GM19395 (cell line): ENCODE measurements around the gene ZBTB20.
A peak's percentile ranks its signal among the peaks of the same experiment; 100 is the strongest.

ENCODE experiments used
- ATAC-seq: cut with Tn5 transposase; IDR thresholded peaks from one replicate; pipeline ENCODE4 v1.9.1; 2021; ENCODE audit warnings: mild to moderate bottlenecking, moderate library complexity; ENCODE audit not compliant: unreplicated experiment

Gene ZBTB20

GRCh38 chr3:114725966-114726365, 421.1 kb downstream of the ZBTB20 start:
- ATAC-seq = no peak

GRCh38 chr3:114722530-114722929, 424.6 kb downstream of the ZBTB20 start:
- no peak for ATAC-seq

- ATAC-seq = peak; percentile 81
Observed at GRCh38 chr3:114721864-114722263, 425.2 kb downstream of the ZBTB20 start.

- ATAC-seq = no peak
Observed at GRCh38 chr3:114721209-114721608, 425.9 kb downstream of the ZBTB20 start.

- no peak for ATAC-seq
Observed at GRCh38 chr3:114718898-114719210, 428.2 kb downstream of the ZBTB20 start.

GRCh38 chr3:114718071-114718897, 428.8 kb downstream of the ZBTB20 start:
- ATAC-seq = no peak

- ATAC-seq = no peak
Observed at GRCh38 chr3:114716916-114717315, 430.2 kb downstream of the ZBTB20 start.

GRCh38 chr3:114716126-114716525, 431.0 kb downstream of the ZBTB20 start:
- no peak for ATAC-seq

- no peak for ATAC-seq
Observed at GRCh38 chr3:114714957-114715460, 432.1 kb downstream of the ZBTB20 start.

GRCh38 chr3:114714237-114714636, 432.9 kb downstream of the ZBTB20 start:
- no peak for ATAC-seq

GRCh38 chr3:114712728-114713492, 434.2 kb downstream of the ZBTB20 start:
- no peak for ATAC-seq

GRCh38 chr3:114711321-114711886, 435.7 kb downstream of the ZBTB20 start:
- no peak for ATAC-seq

- ATAC-seq = no peak
Observed at GRCh38 chr3:114709102-114709501, 438.0 kb downstream of the ZBTB20 start.

- no peak for ATAC-seq
Observed at GRCh38 chr3:114707252-114707860, 439.7 kb downstream of the ZBTB20 start.

GRCh38 chr3:114706591-114707232, 440.4 kb downstream of the ZBTB20 start:
- peak; percentile 75 for ATAC-seq

- no peak for ATAC-seq
Observed at GRCh38 chr3:114700637-114701234, 446.4 kb downstream of the ZBTB20 start.

GRCh38 chr3:114698146-114699105, 448.7 kb downstream of the ZBTB20 start:
- no peak for ATAC-seq

- no peak for ATAC-seq
Observed at GRCh38 chr3:114697401-114697800, 449.7 kb downstream of the ZBTB20 start.

GRCh38 chr3:114694251-114694650, 452.8 kb downstream of the ZBTB20 start:
- no peak for ATAC-seq
